Gastroesophageal sphincter (tissue), 3 donors: ENCODE results near the gene HAO1.

Source experiments
- CTCF ChIP-seq, 4 experiments: fragments of 200-600 bp in 2 of 4; fragments of 450-650 bp in 2 of 4; sonication (generic) in 1 of 4; IDR thresholded peaks; one replicate each; pipeline ENCODE4 v1.5.1; 2017 to 2019; ENCODE audit warnings: antibody characterized with exemption in 4 of 4, mild to moderate bottlenecking in 2 of 4, moderate library complexity in 2 of 4
- EP300 ChIP-seq: sonication (generic); formaldehyde crosslinking; IDR thresholded peaks from one replicate; pipeline ENCODE4 v1.6.1; 2017; ENCODE audit warnings: antibody characterized with exemption, mild to moderate bottlenecking
- POLR2A ChIP-seq, 2 donors: fragments of 450-650 bp; IDR thresholded peaks; one replicate each; pipeline ENCODE4 v1.6.1; 2017; ENCODE audit warnings: antibody characterized with exemption in 2 of 2, mild to moderate bottlenecking in 2 of 2, moderate library complexity in 1 of 2
- POLR2AphosphoS5 ChIP-seq: sonication (generic); formaldehyde crosslinking; IDR thresholded peaks from one replicate; pipeline ENCODE4 v1.6.1; 2017; ENCODE audit warnings: antibody characterized with exemption

DNA sequence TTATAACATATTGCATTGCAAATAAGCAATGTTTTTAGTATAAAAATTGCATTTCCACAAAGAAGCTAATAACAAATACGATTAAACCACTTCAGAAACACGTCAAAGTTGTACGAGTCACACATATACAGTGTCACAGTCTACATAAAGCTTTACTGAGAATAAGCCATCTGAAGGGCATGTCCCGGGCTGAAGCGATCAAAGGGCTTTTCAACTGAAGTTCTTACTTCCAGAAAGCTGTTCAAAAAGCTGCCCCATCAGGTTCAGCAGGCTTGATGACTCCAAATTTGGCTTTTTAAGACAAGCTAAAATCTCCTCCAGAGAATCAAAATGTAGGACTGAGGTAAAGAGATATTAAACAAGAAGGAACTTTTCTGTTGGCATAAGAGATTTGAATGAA is 37.5 kb upstream of the HAO1 start:
- TF ChIP-seq POLR2A (IDR thresholded peaks at IDR 0.05) (no peak), CTCF (IDR thresholded peaks at IDR 0.05) (no peak), EP300 (no peak), POLR2AphosphoS5 (no peak)
